Uterus (tissue), 2 donors: ENCODE data around the gene MTUS2.

Experiments
- POLR2A ChIP-seq, 2 donors: fragments of 450-650 bp; IDR thresholded peaks; one replicate each; pipeline ENCODE4 v1.6.1; 2016; ENCODE audit warnings: antibody characterized with exemption in 2 of 2, mild to moderate bottlenecking in 1 of 2, moderate library complexity in 1 of 2
- TF ChIP-seq, protein P1 (sequence below), 4 experiments: fragments of 200-600 bp in 2 of 4; fragments of 450-650 bp in 2 of 4; sonication (generic) in 2 of 4; IDR thresholded peaks; one replicate each; pipeline ENCODE4 v1.5.1; 2016 to 2019; ENCODE audit warnings: antibody characterized with exemption in 4 of 4, mild to moderate bottlenecking in 2 of 4, moderate library complexity in 1 of 4

DNA sequence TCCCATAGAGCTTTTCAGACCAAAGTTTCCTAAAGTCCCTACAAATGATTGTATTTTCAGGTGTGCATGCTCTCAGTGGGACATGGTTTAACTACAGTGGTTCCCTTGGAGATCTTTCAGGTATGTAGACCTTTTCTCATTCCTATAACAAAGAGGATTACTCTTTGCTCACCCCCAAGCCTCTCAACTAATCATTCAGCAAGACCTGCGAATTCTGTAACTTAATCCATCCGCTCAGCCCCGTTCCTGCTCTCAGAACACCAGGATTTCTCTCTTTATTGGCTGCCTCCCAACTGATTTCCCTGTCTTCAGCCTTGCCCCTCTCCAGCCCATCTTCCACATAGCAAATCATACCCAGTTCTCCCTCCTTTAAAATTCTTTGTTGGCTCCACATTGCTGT lies 253.6 kb downstream of the MTUS2 start:
- TF ChIP-seq, protein P1, sequence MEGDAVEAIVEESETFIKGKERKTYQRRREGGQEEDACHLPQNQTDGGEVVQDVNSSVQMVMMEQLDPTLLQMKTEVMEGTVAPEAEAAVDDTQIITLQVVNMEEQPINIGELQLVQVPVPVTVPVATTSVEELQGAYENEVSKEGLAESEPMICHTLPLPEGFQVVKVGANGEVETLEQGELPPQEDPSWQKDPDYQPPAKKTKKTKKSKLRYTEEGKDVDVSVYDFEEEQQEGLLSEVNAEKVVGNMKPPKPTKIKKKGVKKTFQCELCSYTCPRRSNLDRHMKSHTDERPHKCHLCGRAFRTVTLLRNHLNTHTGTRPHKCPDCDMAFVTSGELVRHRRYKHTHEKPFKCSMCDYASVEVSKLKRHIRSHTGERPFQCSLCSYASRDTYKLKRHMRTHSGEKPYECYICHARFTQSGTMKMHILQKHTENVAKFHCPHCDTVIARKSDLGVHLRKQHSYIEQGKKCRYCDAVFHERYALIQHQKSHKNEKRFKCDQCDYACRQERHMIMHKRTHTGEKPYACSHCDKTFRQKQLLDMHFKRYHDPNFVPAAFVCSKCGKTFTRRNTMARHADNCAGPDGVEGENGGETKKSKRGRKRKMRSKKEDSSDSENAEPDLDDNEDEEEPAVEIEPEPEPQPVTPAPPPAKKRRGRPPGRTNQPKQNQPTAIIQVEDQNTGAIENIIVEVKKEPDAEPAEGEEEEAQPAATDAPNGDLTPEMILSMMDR (IDR thresholded peaks at IDR 0.05) = no peak
- TF ChIP-seq POLR2A (IDR thresholded peaks at IDR 0.05) = no peak
